Chondrocyte (in vitro differentiated cells): ENCODE results near the gene SNED1. TPM values are rescaled to one million over a fixed set of nuclear protein-coding genes. Genes with fewer than 3 reads are reported as not detected.

Experiments used
- DNase-seq: peaks from one replicate; pipeline ENCODE4 v3.0.0; 2021; ENCODE audit warnings: mixed read lengths, low spot score
- H3K27ac Mint-ChIP-seq: one replicate; pipeline ENCODE4 v1.8.0; 2021; ENCODE audit warnings: mild to moderate bottlenecking, moderate library complexity, mixed read lengths; ENCODE audit not compliant: unreplicated experiment
- H3K27me3 Mint-ChIP-seq: 2 replicates; pipeline ENCODE4 v1.8.0; 2021; ENCODE audit warnings: low read depth, mixed read lengths
- H3K36me3 Mint-ChIP-seq: 2 replicates; pipeline ENCODE4 v1.8.0; 2021; ENCODE audit warnings: low read depth, mixed read lengths
- H3K4me1 Mint-ChIP-seq: 2 replicates; pipeline ENCODE4 v1.8.0; 2021; ENCODE audit warnings: low read depth, mild to moderate bottlenecking, mixed read lengths
- H3K4me3 Mint-ChIP-seq: one replicate; pipeline ENCODE4 v1.8.0; 2021; ENCODE audit warnings: mild to moderate bottlenecking, moderate library complexity, mixed read lengths; ENCODE audit not compliant: unreplicated experiment
- H3K9me3 Mint-ChIP-seq: 2 replicates; pipeline ENCODE4 v1.8.0; 2021; ENCODE audit warnings: low read depth, mixed read lengths
- CTCF ChIP-seq: fragments of 200-600 bp; sonication (generic); IDR thresholded peaks from 2 replicates; pipeline ENCODE4 v1.5.0; 2021; ENCODE audit warnings: antibody characterized with exemption, mild to moderate bottlenecking, moderate library complexity
- total RNA-seq: library from RNA; stranded (reverse); gene quantifications from 3 replicates; pipeline ENCODE4 v1.2.1, GENCODE V29; 2021

SNED1 gene
- total RNA-seq, 1 donor from 2014 or later: 1.9 TPM

- peaks cover 9% of the 10 kb centered on the region for H3K4me1 Mint-ChIP-seq
- H3K27ac Mint-ChIP-seq: no peak overlapping the region
- no peak for DNase-seq
- H3K27me3 Mint-ChIP-seq: peaks cover 22% of the 10 kb centered on the region
- no peak overlapping the region for H3K4me3 Mint-ChIP-seq
- H3K9me3 Mint-ChIP-seq: peaks cover 24% of the 10 kb centered on the region
- peaks cover 19% of the 10 kb centered on the region for H3K36me3 Mint-ChIP-seq
- TF ChIP-seq CTCF: no peak
Measured at GRCh38 chr2:241001413-241002274, 3.2 kb downstream of the SNED1 start.

GRCh38 chr2:241002275-241003046 is 4.0 kb downstream of the SNED1 start:
- no peak overlapping the region for H3K27ac Mint-ChIP-seq
- peaks cover 26% of the 10 kb centered on the region for H3K9me3 Mint-ChIP-seq
- DNase-seq: no peak
- H3K27me3 Mint-ChIP-seq: peaks cover 28% of the 10 kb centered on the region
- H3K4me3 Mint-ChIP-seq: no peak overlapping the region
- peaks cover 19% of the 10 kb centered on the region for H3K36me3 Mint-ChIP-seq
- TF ChIP-seq CTCF: no peak
- H3K4me1 Mint-ChIP-seq: peaks cover 2% of the 10 kb centered on the region

- Mint-ChIP-seq H3K27ac (no peak overlapping the region), H3K36me3 (peaks cover 19% of the 10 kb centered on the region), H3K9me3 (peaks cover 26% of the 10 kb centered on the region), H3K4me3 (no peak overlapping the region), H3K27me3 (peaks cover 32% of the 10 kb centered on the region), H3K4me1 (no peaks in the 10 kb centered on the region)
- DNase-seq: no peak
- TF ChIP-seq CTCF: no peak
Measured at GRCh38 chr2:241003047-241003360, 4.6 kb downstream of the SNED1 start.

GRCh38 chr2:241003369-241003768 is 5.0 kb downstream of the SNED1 start:
- H3K27me3 Mint-ChIP-seq: peaks cover 33% of the 10 kb centered on the region
- TF ChIP-seq CTCF: no peak
- DNase-seq: no peak
- H3K27ac Mint-ChIP-seq: no peak overlapping the region
- H3K4me3 Mint-ChIP-seq: no peak overlapping the region
- H3K4me1 Mint-ChIP-seq: no peaks in the 10 kb centered on the region
- H3K36me3 Mint-ChIP-seq: peaks cover 19% of the 10 kb centered on the region
- H3K9me3 Mint-ChIP-seq: peaks cover 26% of the 10 kb centered on the region

GRCh38 chr2:241003830-241004564 is 5.6 kb downstream of the SNED1 start:
- H3K9me3 Mint-ChIP-seq: peaks cover 26% of the 10 kb centered on the region
- H3K27ac Mint-ChIP-seq: no peak overlapping the region
- no peak for TF ChIP-seq CTCF
- DNase-seq: no peak
- H3K4me3 Mint-ChIP-seq: no peak overlapping the region
- H3K27me3 Mint-ChIP-seq: peaks cover 40% of the 10 kb centered on the region
- peaks cover 19% of the 10 kb centered on the region for H3K36me3 Mint-ChIP-seq
- H3K4me1 Mint-ChIP-seq: peaks cover 3% of the 10 kb centered on the region
